H1 (cell line): Measurements from ENCODE around the gene ZNF415. TPM values are rescaled to one million over a fixed set of nuclear protein-coding genes. Genes with fewer than 3 reads are reported as not detected.

ENCODE experiments used
- CBX8 ChIP-seq: fragments of 300-800, 300-1000 bp; sonication (generic); IDR thresholded peaks from 2 replicates; pipeline ENCODE4 v1.7.1; 2016; ENCODE audit warnings: low read depth, low read length, borderline replicate concordance
- POU5F1 ChIP-seq: IDR thresholded peaks from 2 replicates; pipeline ENCODE4 v1.6.1; 2011; ENCODE audit warnings: low read depth, mild to moderate bottlenecking, low read length, moderate library complexity
- polyA plus RNA-seq, 7 experiments: library from polyadenylated mRNA; depleted of rRNA in 3 of 7; stranded (reverse) in 5 of 7; unstranded in 2 of 7; fragments of >200 nt in 5 of 7; fragments of 200-250 nt in 2 of 7; gene quantifications; 1 replicate in 5 of 7; 2 replicates in 1 of 7; 4 replicates in 1 of 7; pipeline versions ENCODE4 v1.2.1 to v1.2.3, GENCODE V29; 2011 to 2013; ENCODE audit warnings: missing spikeins in 2 of 7, mixed read lengths in 2 of 7
- total RNA-seq: library from RNA; stranded (reverse); fragmentation: NEBNext Ultra II Directional; extraction: Animal tissue kit (Norgen Biotek cat#: 25700); gene quantifications from 2 replicates; pipeline ENCODE4 v1.2.1, GENCODE V29; 2021

ZNF415 gene
- total and polyA plus RNA-seq, 2 of the 8 experiments (the other 6 are each of a cell fraction or from before 2014, with no cell fraction given) = 5.8 to 9.7 TPM

DNA sequence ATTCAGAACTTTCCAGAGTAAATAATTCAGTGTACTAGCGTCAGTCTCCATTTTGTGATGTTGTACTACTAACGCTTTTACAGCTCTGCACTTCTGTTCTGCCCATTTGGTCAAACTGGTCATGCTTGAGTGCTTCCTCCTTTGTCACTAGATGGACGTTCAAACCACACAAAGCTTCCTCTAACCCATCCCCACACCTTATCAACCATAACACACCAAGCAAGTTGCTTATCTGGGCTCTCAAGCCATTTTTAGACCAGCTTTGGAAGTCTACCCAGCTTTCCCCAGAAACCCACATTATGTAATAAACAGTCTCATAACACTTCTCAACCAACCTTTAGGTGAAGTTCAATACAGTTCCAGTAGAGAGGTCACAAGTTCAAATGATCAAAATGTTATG, 28.4 kb upstream of the ZNF415 start (continued):
- no peak for TF ChIP-seq CBX8
- no peak for TF ChIP-seq POU5F1
- TF ChIP-seq, all 59 proteins: peak for 0
